Measurements from ENCODE around the gene MTA3.

DNA sequence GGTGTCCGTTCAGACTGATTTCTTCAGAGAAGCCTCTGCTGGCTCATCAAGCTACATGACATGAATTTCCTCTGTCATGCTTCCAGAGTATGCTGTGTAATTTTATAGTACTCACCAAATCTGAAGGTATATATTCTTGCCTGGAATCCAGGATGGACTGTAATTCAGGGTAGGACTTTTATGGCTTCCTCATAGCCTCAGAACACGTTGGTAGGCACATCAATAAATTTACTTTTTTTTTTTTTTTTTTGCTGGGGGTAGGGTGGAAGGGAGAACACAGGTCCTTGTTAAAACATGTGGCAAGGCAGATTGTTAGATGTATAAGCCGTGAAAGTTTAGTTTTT lies 34.4 kb downstream of the MTA3 start:
- TF ChIP-seq, protein P1, sequence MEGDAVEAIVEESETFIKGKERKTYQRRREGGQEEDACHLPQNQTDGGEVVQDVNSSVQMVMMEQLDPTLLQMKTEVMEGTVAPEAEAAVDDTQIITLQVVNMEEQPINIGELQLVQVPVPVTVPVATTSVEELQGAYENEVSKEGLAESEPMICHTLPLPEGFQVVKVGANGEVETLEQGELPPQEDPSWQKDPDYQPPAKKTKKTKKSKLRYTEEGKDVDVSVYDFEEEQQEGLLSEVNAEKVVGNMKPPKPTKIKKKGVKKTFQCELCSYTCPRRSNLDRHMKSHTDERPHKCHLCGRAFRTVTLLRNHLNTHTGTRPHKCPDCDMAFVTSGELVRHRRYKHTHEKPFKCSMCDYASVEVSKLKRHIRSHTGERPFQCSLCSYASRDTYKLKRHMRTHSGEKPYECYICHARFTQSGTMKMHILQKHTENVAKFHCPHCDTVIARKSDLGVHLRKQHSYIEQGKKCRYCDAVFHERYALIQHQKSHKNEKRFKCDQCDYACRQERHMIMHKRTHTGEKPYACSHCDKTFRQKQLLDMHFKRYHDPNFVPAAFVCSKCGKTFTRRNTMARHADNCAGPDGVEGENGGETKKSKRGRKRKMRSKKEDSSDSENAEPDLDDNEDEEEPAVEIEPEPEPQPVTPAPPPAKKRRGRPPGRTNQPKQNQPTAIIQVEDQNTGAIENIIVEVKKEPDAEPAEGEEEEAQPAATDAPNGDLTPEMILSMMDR (IDR thresholded peaks at IDR 0.05; ENCODE audit: extremely low read depth in 1 of 2, insufficient read depth in 1 of 2, low read depth in 1 of 2, low read length in 2 of 2): no peak
- TF ChIP-seq, protein P2, sequence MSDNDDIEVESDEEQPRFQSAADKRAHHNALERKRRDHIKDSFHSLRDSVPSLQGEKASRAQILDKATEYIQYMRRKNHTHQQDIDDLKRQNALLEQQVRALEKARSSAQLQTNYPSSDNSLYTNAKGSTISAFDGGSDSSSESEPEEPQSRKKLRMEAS (IDR thresholded peaks at IDR 0.05; ENCODE audit: insufficient read depth, insufficient read length): no peak
- TF ChIP-seq POLR2A (IDR thresholded peaks at IDR 0.05; ENCODE audit: low read depth, low read length) (no peak), GATA2 (IDR thresholded peaks at IDR 0.05; ENCODE audit: insufficient read depth, insufficient read length, low read depth, low read length) (no peak), FOS (IDR thresholded peaks at IDR 0.05; ENCODE audit: borderline replicate concordance, insufficient read depth, low read length) (no peak), POLR2AphosphoS5 (IDR thresholded peaks at IDR 0.05; ENCODE audit: insufficient read depth, low read depth, low read length) (no peak)

Measured in endothelial cell of umbilical vein (primary cell).